Globus pallidus (tissue), 1 donor: ENCODE results near the gene KRT36.

Experiments
- DNase-seq: peaks from one replicate; pipeline ENCODE4 v3.0.0-alpha.2; 2015; ENCODE audit warnings: low spot score

Gene KRT36

DNA sequence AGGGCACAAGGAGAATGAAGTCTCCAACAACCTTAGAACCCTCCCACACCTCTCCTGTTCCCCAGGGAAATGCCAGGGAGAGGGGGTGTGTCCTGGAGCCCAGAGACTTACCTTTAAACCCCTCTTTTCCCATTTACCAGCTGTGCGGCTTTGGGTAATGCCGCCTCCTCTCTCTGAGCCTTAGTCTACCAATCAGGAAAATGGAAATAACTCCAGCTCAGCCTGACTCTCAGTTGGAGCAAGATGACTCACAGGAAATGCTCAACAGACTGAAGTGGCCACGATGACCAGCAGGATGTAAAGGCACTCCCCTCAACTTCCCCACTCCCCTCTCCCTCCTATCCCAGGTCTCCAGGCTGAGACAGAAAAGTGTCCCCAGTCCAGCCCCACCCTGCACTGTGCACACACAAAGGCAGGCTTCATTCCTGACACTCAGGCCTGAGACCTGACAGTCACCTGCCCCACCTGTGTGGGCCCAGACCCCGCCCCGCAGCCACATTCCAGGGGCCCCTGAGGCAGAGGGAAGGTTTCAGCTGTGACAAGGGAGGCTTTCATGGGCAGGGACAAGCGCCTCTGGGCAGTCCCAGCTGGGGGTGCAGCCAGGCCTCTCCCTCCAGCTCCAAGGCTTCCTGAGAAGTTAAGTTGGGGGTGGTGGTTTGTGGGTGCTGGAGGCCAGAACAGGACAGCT lies 32.0 kb upstream of the KRT36 start:
- DNase-seq, result no peak

GRCh38 chr17:41520821-41521521 lies 31.3 kb upstream of the KRT36 start:
- DNase-seq, result no peak

DNA sequence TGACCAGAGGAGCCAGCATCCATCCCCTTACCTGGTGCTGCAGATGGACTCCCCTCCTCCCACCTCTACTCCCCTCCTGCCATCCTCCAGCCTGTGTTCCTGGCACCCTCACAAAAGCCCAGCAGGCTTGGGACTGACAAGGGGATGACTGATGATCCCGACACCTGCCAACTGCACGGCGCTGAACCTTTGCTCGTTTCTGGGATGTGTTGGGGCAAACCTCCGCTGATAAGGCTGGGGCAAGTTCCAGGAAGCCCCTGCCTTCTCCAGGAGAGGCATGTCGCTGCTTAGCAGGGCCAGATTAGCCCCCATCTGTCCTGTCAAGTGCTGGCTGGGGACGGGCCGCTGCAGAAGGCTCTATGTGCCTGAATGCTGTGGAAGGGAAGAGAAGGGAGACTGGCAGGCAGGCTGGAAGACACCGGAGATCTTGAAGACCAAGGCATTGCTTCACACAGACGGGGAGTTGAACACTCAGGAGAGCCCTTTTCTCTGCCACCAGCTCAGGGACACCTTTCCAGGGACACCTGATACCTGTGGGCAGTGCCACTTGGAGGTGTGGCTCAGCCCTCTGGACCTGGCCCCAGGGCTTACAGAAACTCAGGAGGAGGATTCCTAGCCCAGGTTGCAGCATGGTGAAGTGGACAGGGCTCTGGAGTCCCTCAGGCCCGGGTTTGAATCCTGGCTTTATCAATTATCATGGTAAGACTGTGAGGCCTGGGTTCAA lies 30.0 kb upstream of the KRT36 start:
- no peak for DNase-seq

DNA sequence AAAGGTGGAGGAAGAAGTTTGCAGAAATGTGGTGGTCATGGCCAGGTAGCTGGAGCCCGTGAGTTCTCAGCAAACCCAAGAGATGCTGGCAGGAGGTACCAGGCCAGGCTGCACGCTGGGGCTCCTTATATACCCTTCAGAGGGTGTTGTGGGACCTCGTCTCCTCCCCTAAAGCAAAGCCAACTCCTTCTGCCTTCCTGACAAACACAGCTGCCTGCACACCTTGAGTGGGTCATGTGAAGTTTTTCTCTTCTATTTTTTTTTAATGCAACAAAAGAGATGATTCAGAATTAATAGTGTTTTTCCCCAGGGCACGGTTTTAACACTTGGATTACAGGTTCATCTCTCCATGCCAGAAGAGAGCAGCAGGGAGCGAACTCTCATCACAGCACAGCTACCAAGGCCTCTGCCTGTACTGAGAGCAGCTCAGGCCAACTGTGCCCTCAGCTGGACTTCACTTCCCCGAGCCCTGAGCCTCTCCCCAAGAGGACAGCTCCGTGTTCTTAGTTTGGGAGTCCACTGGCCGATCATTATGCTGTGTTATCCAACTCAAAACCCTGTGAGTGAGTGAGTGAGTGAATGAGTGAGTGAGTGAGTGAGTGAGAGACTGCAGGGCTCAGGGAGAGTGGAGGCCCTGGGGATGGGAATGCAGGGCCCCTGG lies 29.2 kb upstream of the KRT36 start, which contains the start of gene KRT15:
Gene KRT15 (minus strand): TSS at position 102 of the 661 bp plus-strand sequence. CDS start 63 bp downstream, at position 39.
- DNase-seq, result no peak

DNA sequence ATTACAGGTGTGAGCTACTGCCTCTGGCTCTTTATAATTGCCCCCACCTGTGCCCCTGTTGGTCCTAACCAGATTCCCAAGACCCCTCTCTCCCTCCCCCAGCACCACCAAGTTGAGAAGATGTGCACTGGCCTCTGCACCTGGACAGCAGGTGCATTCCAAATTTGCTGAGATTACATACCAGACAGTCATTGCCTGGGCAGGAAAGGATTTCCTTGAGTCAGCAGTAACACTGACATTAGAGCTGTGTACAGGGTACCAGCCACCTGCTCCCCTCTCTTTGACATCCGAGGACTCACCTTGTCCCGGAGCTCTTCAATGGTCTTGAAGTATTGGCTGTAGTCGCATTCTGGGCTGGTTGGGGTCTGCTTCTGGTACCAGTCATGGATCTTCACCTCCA lies 28.3 kb upstream of the KRT36 start:
- DNase-seq, result no peak

DNA sequence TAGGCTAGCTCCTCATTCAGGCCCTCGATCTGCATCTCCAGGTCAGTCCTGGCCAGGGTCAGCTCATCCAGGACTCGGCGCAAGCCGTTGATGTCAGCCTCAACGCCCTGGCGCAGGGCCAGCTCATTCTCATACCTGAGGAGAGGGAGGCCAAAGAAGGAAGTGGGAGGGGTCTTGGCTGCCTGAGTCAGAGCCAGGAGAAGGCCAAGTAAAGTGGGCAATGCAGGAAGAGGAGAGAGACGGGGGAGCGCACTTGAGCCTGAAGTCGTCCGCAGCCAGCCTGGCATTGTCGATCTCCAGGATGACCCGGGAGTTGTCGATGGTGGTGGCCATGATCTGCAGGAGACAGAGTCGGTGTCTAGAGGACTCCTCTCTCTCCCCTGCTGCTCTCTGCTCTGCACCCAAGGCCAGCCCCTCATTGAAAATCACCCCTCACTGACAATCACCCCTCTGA lies 27.1 kb upstream of the KRT36 start:
- no peak for DNase-seq

GRCh38 chr17:41516147-41516829 lies 26.6 kb upstream of the KRT36 start:
- no peak for DNase-seq

GRCh38 chr17:41513168-41513547 lies 23.4 kb upstream of the KRT36 start:
- DNase-seq, result no peak

- peak; percentile 2 for DNase-seq
Observed at GRCh38 chr17:41512546-41513167, 22.9 kb upstream of the KRT36 start.

DNA sequence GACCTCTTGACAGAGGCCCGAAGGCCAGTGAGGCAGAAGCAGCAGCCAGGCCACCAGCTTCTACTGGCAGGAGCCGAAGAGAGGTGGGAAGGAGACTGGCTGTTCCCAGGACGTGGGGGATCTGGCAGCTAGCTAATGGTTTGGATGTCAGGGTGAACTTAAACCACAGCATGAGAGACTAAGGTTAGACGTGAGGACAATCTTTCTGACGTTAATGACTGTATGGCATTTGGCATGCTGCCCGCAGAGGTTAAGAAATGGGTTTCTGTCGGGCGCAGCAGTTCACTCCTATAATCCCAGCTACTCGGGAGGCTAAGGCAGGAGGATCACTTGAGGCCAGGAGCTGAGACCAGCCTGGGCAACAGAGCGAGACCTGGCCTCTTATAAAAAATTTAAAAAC lies 22.0 kb upstream of the KRT36 start:
- DNase-seq, result no peak

GRCh38 chr17:41511116-41511515 lies 21.4 kb upstream of the KRT36 start:
- DNase-seq, result no peak

GRCh38 chr17:41510251-41511065 lies 20.7 kb upstream of the KRT36 start:
- DNase-seq, result no peak

GRCh38 chr17:41507315-41507880 lies 17.7 kb upstream of the KRT36 start:
- no peak for DNase-seq

DNA sequence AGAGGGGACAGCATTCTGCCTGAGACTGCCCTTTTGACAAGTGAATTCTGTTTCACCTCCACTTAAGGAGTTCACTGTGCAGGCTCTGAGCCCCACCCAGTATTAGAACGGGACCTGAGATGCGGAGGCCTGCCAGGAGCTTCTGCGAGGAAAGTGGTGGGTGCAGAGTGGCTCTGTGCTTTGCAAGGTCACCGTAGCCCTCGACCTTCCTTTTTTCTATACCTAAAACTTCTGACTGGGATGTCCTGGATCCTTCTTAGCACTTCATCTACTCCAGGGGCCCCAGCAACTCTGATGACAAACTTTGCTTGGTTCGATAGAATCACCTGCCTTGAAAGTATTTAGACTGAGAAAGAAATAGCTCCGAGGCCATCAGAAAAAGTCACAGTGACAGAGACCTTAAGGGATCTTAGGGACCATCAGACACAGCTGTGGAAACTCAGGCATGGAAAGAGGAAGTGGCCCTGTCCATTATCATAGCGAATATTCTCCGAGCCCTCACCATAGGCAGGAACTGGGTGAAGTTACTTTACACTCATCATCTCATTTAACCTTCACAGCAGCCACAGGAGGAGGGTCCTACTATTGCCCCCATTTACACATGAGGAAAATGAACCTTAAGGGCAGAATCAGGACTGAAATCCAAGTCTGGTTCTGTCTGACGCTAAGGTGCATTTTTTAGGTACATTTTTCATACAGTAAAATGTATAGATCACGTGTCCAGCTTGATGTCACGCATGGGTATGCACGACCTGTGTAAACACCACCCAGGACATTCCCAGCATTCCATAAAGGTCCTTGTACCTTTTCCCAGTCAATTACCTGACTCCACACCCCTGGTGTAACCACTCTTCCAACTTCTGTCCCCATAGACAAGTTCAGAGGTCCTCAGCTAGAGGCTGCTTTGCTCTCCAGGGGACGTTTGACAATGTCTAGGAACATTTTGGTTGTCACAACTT lies 16.4 kb upstream of the KRT36 start:
- DNase-seq, result peak; percentile 6

DNA sequence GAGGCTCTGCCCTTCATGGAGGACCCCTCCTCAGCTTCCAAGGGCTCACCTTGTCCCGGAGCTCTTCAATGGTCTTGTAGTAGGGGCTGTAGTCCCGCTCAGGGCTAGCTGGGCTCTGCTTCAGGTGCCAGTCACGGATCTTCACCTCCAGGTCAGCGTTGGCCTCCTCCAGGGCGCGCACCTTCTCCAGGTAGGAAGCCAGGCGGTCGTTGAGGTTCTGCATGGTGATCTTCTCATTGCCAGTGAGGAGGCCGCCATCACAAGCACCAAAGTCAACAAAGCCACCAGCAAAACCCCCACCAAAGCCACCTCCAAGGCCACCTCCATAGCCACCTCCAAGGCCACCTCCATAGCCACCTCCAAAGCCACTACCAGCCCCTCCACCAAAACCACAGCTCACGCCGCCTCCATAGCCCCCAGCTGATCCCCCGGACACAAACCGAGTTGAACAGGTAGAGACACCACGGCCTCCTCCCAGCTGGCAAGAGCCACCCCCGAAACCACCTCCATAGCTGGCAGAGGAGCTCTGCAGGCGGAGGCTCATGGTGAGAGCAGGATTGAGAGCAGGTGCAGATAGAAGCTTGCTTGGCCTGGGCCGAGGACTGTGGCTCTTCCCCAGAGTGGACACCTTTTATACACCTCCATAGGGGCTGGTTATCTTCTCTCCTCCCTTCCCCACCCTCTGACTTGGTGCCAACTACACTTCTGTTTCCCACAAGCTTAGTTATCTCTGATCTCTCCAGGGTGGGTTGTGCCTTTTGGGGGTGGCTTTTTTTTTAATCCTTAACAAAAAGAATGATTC lies 15.5 kb upstream of the KRT36 start, which contains the start of gene KRT13:
Gene KRT13 (minus strand): TSS at position 606 of the 802 bp plus-strand sequence. CDS start 62 bp downstream, at position 544.
- DNase-seq, result no peak

GRCh38 chr17:41504246-41504977 lies 14.7 kb upstream of the KRT36 start:
- DNase-seq, result no peak

DNA sequence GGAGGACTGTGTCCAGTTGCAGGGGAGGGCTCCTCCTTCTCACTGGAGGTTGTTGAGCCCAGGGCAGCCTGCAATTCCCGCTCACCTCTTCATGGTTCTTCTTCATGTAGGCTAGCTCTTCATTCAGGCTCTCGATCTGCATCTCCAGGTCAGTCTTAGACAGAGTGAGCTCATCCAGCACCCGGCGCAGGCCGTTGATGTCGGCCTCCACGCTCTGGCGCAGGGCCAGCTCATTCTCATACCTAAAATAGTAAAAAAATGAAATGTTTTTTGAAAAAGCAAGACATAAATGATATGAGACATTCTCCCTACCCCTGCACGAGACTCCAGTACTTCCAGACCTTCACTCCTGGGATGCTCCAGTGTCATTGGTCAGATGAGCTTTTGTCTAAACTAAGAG lies 13.5 kb upstream of the KRT36 start:
- no peak for DNase-seq
